Posterior cingulate gyrus (tissue), 11 donors: ENCODE data around the gene ATF7.

Source experiments
- DNase-seq, 10 donors: peaks; one replicate each; pipeline versions ENCODE4 v3.0.0 to v3.0.0-alpha.2; 2020 to 2021; ENCODE audit warnings: mixed read lengths in 3 of 10
- intact Hi-C: fragments of 100-400 bp; cut with DNase I; formaldehyde crosslinking; loops from one replicate; pipeline ENCODE4 v1.15.1; 2023

The ATF7 gene

GRCh38 chr12:53467880-53468279 lies 158.3 kb downstream of the ATF7 start:
- intact Hi-C loops: no loop called here
- no peak for DNase-seq

DNA sequence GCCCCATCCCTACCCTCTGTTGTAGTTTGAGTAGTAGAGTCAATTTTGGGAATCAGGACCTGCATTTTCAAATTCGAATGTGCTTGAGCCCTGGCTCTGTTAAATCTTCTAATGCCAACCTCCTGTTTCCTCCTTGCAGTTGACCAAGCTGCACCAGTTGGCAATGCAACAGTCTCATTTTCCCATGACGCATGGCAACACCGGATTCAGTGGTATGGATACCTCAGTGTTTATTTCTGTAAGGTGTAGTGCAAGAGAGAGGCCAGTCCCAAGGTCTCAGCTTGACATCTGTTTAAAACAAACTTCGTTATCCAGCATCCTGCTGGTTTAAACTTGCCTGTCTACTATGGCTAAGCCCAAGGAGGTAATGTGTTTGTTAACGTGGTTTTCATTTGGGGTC lies 159.1 kb downstream of the ATF7 start:
- intact Hi-C loops: no loop called here
- no peak for DNase-seq

GRCh38 chr12:53466640-53467039 lies 159.5 kb downstream of the ATF7 start:
- no peak for DNase-seq
- intact Hi-C loops: no loop called here

GRCh38 chr12:53465679-53466078 lies 160.5 kb downstream of the ATF7 start:
- no peak for DNase-seq
- intact Hi-C loops: no loop called here

DNA sequence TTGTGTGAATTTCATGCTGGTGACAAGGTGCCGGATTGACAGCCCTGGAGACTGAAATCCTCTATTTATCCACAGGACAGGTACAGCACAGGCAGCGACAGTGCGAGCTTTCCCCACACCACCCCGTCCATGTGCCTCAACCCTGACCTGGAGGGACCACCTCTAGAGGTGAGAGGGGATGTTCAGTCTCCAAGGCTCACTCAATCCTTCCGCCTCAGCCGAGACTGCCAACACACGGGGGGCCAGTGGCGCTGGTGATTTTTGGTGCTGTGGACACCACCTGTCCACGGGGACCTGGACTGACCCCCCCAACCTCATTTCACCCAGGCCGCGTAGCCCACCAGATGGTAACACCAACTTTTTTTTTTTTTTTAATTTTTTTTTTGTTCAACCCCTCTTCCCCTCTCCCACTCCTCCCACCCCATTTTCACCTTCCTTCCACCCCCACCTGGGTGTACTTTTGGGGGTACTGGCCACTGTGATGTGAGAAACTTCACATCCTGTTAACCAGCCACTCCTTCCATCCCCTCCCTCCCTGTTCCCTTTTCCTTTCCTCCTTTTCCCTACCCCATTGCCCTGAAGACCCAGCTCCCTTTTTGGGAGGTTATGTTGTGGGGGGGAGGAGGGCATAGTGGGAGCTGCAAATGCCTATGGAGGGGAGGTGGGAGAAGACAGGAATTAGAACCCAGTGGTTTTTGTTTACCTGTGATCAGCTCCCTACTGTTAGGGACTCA lies 161.3 kb downstream of the ATF7 start:
- intact Hi-C loops: no loop called here
- no peak for DNase-seq

DNA sequence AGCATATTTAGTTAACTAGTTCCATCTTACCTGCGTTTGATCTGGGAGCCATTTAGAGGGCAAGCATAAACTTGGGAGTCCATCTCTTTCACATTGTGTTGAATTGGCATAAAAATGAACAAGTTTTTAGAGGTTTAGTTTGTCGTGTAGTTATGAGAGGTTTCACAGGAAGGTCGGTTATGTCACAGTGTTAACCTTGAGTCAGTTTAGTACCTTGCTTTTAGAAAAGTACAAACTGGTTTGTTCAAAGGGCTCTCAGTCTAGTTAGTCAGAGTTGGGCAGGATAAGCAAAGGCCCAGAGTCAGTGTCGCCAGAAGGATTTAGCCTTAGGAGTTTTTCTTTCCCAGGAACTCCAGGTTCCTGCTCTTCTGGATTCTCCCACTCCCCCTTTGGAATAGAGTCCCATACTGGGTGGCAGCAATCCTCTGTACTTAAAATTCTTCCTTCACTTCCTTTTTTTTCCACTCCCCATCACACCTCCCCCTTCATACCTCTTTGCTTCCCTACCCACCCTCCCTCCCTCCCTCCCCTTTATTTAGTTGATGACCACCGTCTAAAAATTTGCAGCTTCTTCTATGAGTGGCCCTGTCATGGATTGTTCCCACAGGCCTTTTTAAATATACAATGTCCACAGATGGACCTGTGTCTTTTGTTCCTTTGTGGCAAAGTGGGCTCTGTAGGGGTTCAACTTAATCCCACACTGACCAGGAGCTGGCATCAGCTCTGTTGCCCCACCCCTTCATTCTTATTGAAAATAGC lies 162.2 kb downstream of the ATF7 start:
- DNase-seq: no peak
- intact Hi-C loops: no loop called here

DNA sequence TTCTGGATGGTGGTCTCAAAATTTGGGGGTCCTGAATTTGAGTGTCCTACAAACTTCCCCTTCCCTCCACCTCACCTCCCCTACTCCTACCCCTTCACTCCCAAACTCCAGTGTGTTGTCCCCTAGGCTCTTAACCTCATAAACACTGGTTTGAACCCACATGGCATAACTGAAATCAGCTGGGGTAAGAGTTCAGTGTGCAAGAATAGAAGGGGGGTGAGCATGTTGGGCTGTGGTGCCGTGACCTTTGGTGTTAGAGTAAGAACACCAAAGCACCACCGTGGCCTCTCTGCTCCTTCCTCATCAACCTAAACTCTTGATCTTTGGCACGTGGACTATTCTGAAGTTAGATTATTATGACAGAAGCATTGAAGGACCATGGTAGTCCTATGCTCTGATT lies 163.2 kb downstream of the ATF7 start:
- intact Hi-C loops: no loop called here
- DNase-seq: no peak

- intact Hi-C loops: no loop called here
- no peak for DNase-seq
Measured at GRCh38 chr12:53461591-53461990, 164.6 kb downstream of the ATF7 start.

DNA sequence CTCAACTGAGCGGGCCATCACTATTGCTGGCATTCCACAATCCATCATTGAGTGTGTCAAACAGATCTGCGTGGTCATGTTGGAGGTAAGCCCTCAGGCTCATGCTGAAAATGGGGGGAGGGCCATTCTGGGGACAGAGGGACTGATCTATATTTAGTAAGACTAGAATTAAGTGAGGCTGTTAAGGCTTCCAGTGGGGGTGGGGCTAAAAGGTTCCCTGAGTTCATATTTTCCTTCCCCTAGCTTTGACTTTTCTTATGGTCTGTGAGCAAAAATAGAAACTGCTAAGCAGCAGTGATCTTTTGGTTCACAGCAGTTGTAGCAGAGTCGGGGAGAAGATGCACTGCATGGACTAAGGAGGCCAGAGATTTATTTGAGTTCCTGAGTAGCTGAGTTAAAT lies 165.1 kb downstream of the ATF7 start:
- intact Hi-C loops: no loop called here

GRCh38 chr12:53459097-53459496 lies 167.1 kb downstream of the ATF7 start:
- no peak for DNase-seq
- intact Hi-C loops: no loop called here

More for the DNA sequence above, 165.1 kb downstream of the ATF7 start:
- no peak for DNase-seq
